Measurements from ENCODE around the gene RBCK1. TPM values are rescaled to one million over a fixed set of nuclear protein-coding genes. Genes with fewer than 3 reads are reported as not detected.

RBCK1 gene
- total RNA-seq, 1 experiment from 2014 or later = 115 TPM

DNA sequence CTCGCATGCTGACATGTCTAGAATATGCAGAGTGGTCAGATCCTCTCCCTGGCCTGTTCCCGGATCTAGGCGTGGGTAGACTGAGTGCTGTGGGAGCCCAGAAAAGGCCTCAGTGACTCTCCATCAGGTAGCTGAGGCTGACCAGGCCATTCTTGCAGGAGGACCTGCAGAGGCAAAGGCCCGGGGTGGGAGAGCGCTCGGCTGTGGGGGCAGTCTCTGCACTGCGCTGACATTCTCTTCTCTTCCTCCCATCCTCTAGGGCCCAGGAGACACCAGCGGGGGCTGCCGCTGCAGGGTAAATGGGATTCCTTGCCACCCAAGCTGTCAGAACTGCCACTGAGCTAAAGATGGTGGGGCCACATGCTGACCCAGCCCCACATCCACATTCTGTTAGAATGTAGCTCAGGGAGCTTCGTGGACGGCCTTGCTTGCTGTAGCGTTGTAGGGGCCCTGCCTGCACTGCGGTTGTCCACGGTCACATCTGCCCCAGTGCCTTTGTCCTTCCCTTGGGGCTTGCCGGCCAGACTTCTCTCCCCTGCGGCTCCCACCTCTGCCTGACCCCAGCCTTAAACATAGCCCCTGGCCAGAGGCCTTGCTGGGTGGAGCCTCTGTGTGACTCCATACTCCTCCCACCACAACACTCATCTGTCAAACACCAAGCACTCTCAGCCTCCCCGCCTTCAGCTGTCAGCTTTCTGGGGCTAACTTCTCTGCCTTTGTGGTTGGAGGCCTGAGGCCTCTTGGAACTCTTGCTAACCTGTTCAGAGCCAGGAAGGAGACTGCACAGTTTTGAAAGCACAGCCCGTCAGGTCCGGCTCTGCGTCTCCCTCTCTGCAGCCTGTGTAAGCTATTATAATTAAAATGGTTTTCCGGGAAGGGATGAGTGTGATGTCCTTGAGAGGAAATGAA lies 22.2 kb downstream of the RBCK1 start:
- TF ChIP-seq EZH2 (IDR thresholded peaks at IDR 0.05; ENCODE audit: low read length, unreplicated experiment) (no peak), EZH2phosphoT487 (IDR thresholded peaks at IDR 0.05; ENCODE audit: borderline replicate concordance, low read length) (no peak), CTCF (conservative IDR thresholded peaks at IDR 0.05; ENCODE audit: low read depth, low read length) (no peak)
- Histone ChIP-seq H3K27me3 (ENCODE audit: low read length) (no peaks in the 10 kb centered on the region), H3F3A (ENCODE audit: low read length, unreplicated experiment) (peaks cover 3% of the 10 kb centered on the region), H3K4me2 (ENCODE audit: low read length) (no peak overlapping the region), H2AFZ (ENCODE audit: low read length) (no peak overlapping the region), H3K9me2 (replicated peaks; ENCODE audit: low read length) (no peaks in the 10 kb centered on the region), H3K4me3 (ENCODE audit: low read length) (no peak overlapping the region), H3K9ac (ENCODE audit: low read length) (no peak overlapping the region), H3K79me2 (ENCODE audit: low read length) (no peaks in the 10 kb centered on the region), H3K9me3 (ENCODE audit: low read length) (no peaks in the 10 kb centered on the region), H3K36me3 (ENCODE audit: low read depth, low read length) (peaks cover 10% of the 10 kb centered on the region), H4K20me1 (ENCODE audit: low read length) (no peaks in the 10 kb centered on the region), H3K4me1 (ENCODE audit: insufficient read depth, low read length) (no peaks in the 10 kb centered on the region), H3K27ac (ENCODE audit: low read length) (no peak overlapping the region)
- intact Hi-C loops (cut with micrococcal nuclease) = no loop called here
- ATAC-seq (no peak; the same call in 1 of the 2 replicates), DNase-seq (no peak)
- POLR2A ChIA-PET (ENCODE audit: unreplicated experiment) = interaction anchor here (0.5 kb wide), 1 partner anchor 64 kb away, joined by 3 read pairs; no protein-coding TSS in a partner anchor
- CTCF ChIA-PET = interaction anchor here (1.5 kb wide), 1 partner anchor 75 kb away, joined by 20 read pairs; no protein-coding TSS in a partner anchor
- no TSS peak for BruUV-seq (replicated peaks)

- H3K4me2 ChIP-seq (ENCODE audit: low read length) = no peak overlapping the region
- H3K36me3 ChIP-seq (ENCODE audit: low read depth, low read length) = peaks cover 12% of the 10 kb centered on the region
- intact Hi-C loops (cut with micrococcal nuclease) = loop anchor here (1.0 kb wide), 1 partner anchor 77 kb away; no protein-coding TSS in a partner anchor
- H3K4me1 ChIP-seq (ENCODE audit: insufficient read depth, low read length) = no peaks in the 10 kb centered on the region
- H3K79me2 ChIP-seq (ENCODE audit: low read length) = no peaks in the 10 kb centered on the region
- no peak overlapping the region for H2AFZ ChIP-seq (ENCODE audit: low read length)
- no peaks in the 10 kb centered on the region for H3K27me3 ChIP-seq (ENCODE audit: low read length)
- H3K9me3 ChIP-seq (ENCODE audit: low read length) = no peaks in the 10 kb centered on the region
- no peak overlapping the region for H3K9ac ChIP-seq (ENCODE audit: low read length)
- ATAC-seq = peak; percentile 82
- no peaks in the 10 kb centered on the region for H4K20me1 ChIP-seq (ENCODE audit: low read length)
- H3K9me2 ChIP-seq (replicated peaks; ENCODE audit: low read length) = no peaks in the 10 kb centered on the region
- H3K27ac ChIP-seq (ENCODE audit: low read length) = no peak overlapping the region
- POLR2A ChIA-PET (ENCODE audit: unreplicated experiment) = interaction anchor here (0.6 to 0.7 kb wide), 2 partner anchors 18 to 51 kb away, joined by 3 to 5 read pairs; partner anchors contain the start of gene TRIB3
- TF ChIP-seq CTCF (conservative IDR thresholded peaks at IDR 0.05; ENCODE audit: low read depth, low read length) = peak; percentile 99
- no peak for TF ChIP-seq EZH2 (IDR thresholded peaks at IDR 0.05; ENCODE audit: low read length, unreplicated experiment)
- no TSS peak for BruUV-seq (replicated peaks)
- H3K4me3 ChIP-seq (ENCODE audit: low read length) = no peak overlapping the region
- CTCF ChIA-PET = interaction anchor here (0.6 to 1.5 kb wide), 14 partner anchors 18 to 107 kb away, joined by 3 to 20 read pairs (median 4); partner anchors contain the start of gene RBCK1
- peak; percentile 91 for DNase-seq
- peaks cover 3% of the 10 kb centered on the region for H3F3A ChIP-seq (ENCODE audit: low read length, unreplicated experiment)
These were observed 23.2 kb downstream of the RBCK1 start for GRCh38 chr20:431012-431904.
